ENCODE measurements around the gene HES5. TPM values are rescaled to one million over a fixed set of nuclear protein-coding genes. Genes with fewer than 3 reads are reported as not detected.
A peak's percentile ranks its signal among the peaks of the same experiment; 100 is the strongest.

The HES5 gene
- total and polyA plus RNA-seq, 10 donors: 0.36 to 0.54 (median 0.38) TPM; not detected in 5

GRCh38 chr1:2537784-2538115 is 7.7 kb upstream of the HES5 start:
- Histone ChIP-seq H3K4me1 (peaks cover 0 to 68% (median 46%) of the 10 kb centered on the region in 6 donors), H3K9me3 (no peaks in the 10 kb centered on the region), H3K4me3 (no peak overlapping the region), H3K27me3 (replicated peaks in 1 of 7) (peaks cover 0 to 74% (median 13%) of the 10 kb centered on the region in 7 donors), H3K36me3 (no peaks in the 10 kb centered on the region), H3K27ac (no peak overlapping the region)
- DNase-seq: no peak
- intact Hi-C loops (cut with DNase I; ENCODE audit: low total_unique reads): no loop called here
- TF ChIP-seq POLR2AphosphoS5 (IDR thresholded peaks at IDR 0.05) (no peak), POLR2A (IDR thresholded peaks at IDR 0.05) (no peak), CTCF (IDR thresholded peaks at IDR 0.05 in 8 of 11, conservative IDR thresholded peaks at IDR 0.05 in 3 of 11) (no peak)
- 67 to 87% (median 83%) methylated on average over 9 of the region's 9 CpGs for WGBS, 5 donors

- WGBS, 5 donors: 71 to 93% (median 87%) methylated on average over 7 to 9 of the region's 9 CpGs
- DNase-seq: no peak
- no peak for TF ChIP-seq CTCF (IDR thresholded peaks at IDR 0.05 in 8 of 11, conservative IDR thresholded peaks at IDR 0.05 in 3 of 11)
- TF ChIP-seq POLR2AphosphoS5 (IDR thresholded peaks at IDR 0.05): no peak
- no peak for TF ChIP-seq POLR2A (IDR thresholded peaks at IDR 0.05)
- Histone ChIP-seq H3K9me3 (no peaks in the 10 kb centered on the region), H3K27ac (no peak overlapping the region), H3K36me3 (no peaks in the 10 kb centered on the region), H3K4me3 (no peak overlapping the region), H3K4me1 (peaks cover 0 to 63% (median 36%) of the 10 kb centered on the region in 6 donors), H3K27me3 (replicated peaks in 1 of 7) (peaks cover 0 to 74% (median 21%) of the 10 kb centered on the region in 7 donors)
- intact Hi-C loops (cut with DNase I; ENCODE audit: low total_unique reads): no loop called here
Observed at GRCh38 chr1:2535981-2536380, 5.9 kb upstream of the HES5 start.

- Histone ChIP-seq H3K4me1 (peaks cover 0 to 63% (median 36%) of the 10 kb centered on the region in 6 donors), H3K27me3 (replicated peaks in 1 of 7) (peaks cover 0 to 74% (median 21%) of the 10 kb centered on the region in 7 donors), H3K36me3 (no peaks in the 10 kb centered on the region), H3K9me3 (no peaks in the 10 kb centered on the region), H3K27ac (peak overlapping the region in 4 of 8 donors; percentile 45 to 66 (median 50)), H3K4me3 (no peak overlapping the region)
- WGBS, 5 donors: 61 to 79% (median 75%) methylated on average over 23 to 27 of the region's 27 CpGs
- DNase-seq: no peak
- intact Hi-C loops (cut with DNase I; ENCODE audit: low total_unique reads): no loop called here
- TF ChIP-seq POLR2AphosphoS5 (IDR thresholded peaks at IDR 0.05) (no peak), CTCF (IDR thresholded peaks at IDR 0.05 in 8 of 11, conservative IDR thresholded peaks at IDR 0.05 in 3 of 11) (no peak), POLR2A (IDR thresholded peaks at IDR 0.05) (no peak)
Observed at GRCh38 chr1:2535455-2535854, 5.4 kb upstream of the HES5 start.

- 43 to 60% (median 56%) methylated on average over 16 to 18 of the region's 18 CpGs for WGBS, 5 donors
Observed at GRCh38 chr1:2534687-2535441, 4.8 kb upstream of the HES5 start.

More at GRCh38 chr1:2534687-2535441, 4.8 kb upstream of the HES5 start:
- H3K4me3 ChIP-seq: no peak overlapping the region
- no peaks in the 10 kb centered on the region for H3K36me3 ChIP-seq
- H3K27me3 ChIP-seq (replicated peaks in 1 of 7): peaks cover 0 to 74% (median 26%) of the 10 kb centered on the region in 7 donors
- peaks cover 4 to 63% (median 39%) of the 10 kb centered on the region in 6 donors for H3K4me1 ChIP-seq
- intact Hi-C loops (cut with DNase I; ENCODE audit: low total_unique reads): no loop called here
- peak overlapping the region in 4 of 8 donors; percentile 45 to 66 (median 50) for H3K27ac ChIP-seq
- H3K9me3 ChIP-seq: no peaks in the 10 kb centered on the region
- no peak for DNase-seq
- TF ChIP-seq CTCF (IDR thresholded peaks at IDR 0.05 in 8 of 11, conservative IDR thresholded peaks at IDR 0.05 in 3 of 11): no peak
- TF ChIP-seq POLR2A (IDR thresholded peaks at IDR 0.05): no peak
- TF ChIP-seq POLR2AphosphoS5 (IDR thresholded peaks at IDR 0.05): no peak

All from spleen (tissue), 11 donors.